ENCODE data around the gene MTHFD2.

- TF ChIP-seq EP300 (IDR thresholded peaks at IDR 0.05) (peak; percentile 25 to 95), CTCF (IDR thresholded peaks at IDR 0.05) (peak in 1 of 5 experiments; percentile 17)
Measured at GRCh38 chr2:74178211-74179062, 20.0 kb upstream of the MTHFD2 start, which contains the start of gene MOB1A.

All from tibial nerve (tissue), 4 donors.